Suprapubic skin (tissue), 4 donors: ENCODE measurements around the gene GJB3.

Experiments used
- CTCF ChIP-seq, 2 donors: fragments of 200-600 bp in 1 of 2; fragments of 450-650 bp in 1 of 2; sonication (generic) in 1 of 2; IDR thresholded peaks; one replicate each; pipeline ENCODE4 v1.5.1; 2016 to 2019; ENCODE audit warnings: antibody characterized with exemption in 2 of 2, mild to moderate bottlenecking in 1 of 2, moderate library complexity in 1 of 2
- EP300 ChIP-seq: sonication (generic); formaldehyde crosslinking; IDR thresholded peaks from one replicate; pipeline ENCODE4 v1.6.1; 2017; ENCODE audit warnings: antibody characterized with exemption
- POLR2A ChIP-seq, 2 donors: fragments of 450-650 bp; IDR thresholded peaks; one replicate each; pipeline ENCODE4 v1.6.1; 2017; ENCODE audit warnings: antibody characterized with exemption in 2 of 2, mild to moderate bottlenecking in 2 of 2, moderate library complexity in 2 of 2
- POLR2AphosphoS5 ChIP-seq, 3 donors: sonication (generic); formaldehyde crosslinking; IDR thresholded peaks; one replicate each; pipeline ENCODE4 v1.6.1; 2017; ENCODE audit warnings: antibody characterized with exemption in 3 of 3

DNA sequence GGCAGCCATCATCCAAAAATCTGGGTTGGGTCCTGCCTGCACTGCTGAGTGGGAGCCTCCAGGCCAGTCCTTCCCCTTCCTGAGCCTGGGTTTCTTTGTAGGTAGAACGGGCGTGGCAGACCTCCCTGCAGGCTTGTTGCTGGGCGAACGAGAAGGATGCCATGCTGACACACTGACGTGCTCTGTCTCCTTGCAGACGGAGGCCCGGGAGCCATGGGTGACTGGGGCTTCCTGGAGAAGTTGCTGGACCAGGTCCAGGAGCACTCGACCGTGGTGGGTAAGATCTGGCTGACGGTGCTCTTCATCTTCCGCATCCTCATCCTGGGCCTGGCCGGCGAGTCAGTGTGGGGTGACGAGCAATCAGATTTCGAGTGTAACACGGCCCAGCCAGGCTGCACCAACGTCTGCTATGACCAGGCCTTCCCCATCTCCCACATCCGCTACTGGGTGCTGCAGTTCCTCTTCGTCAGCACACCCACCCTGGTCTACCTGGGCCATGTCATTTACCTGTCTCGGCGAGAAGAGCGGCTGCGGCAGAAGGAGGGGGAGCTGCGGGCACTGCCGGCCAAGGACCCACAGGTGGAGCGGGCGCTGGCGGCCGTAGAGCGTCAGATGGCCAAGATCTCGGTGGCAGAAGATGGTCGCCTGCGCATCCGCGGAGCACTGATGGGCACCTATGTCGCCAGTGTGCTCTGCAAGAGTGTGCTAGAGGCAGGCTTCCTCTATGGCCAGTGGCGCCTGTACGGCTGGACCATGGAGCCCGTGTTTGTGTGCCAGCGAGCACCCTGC lies 13.2 kb downstream of the GJB3 start:
- TF ChIP-seq POLR2A (IDR thresholded peaks at IDR 0.05) (no peak), CTCF (IDR thresholded peaks at IDR 0.05) (no peak), POLR2AphosphoS5 (IDR thresholded peaks at IDR 0.05) (no peak), EP300 (no peak)
